ENCODE data around the gene CNNM3.

DNA sequence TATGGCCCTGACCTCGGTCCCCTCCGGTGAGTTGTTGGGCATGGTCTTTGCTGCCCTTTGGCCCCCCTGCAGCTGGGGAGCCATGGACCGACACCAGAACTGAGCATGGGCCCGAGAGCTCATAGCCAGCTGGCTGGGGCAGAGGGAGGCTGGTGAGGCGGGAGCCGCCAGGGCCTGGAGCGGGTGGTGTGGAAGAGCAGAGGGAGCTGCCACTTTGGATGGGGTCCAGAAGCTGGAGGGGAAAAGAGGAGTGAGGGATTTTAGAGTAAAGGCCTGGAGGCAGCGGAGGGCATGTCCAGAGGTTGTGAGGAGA lies 16.5 kb upstream of the CNNM3 start:
- TF ChIP-seq CTCF (IDR thresholded peaks at IDR 0.05) = no peak
- no peak for TF ChIP-seq POLR2A (IDR thresholded peaks at IDR 0.05)
